ENCODE measurements around the gene ENPP1.

ENPP1 gene

GRCh38 chr6:131764350-131764749, 43.5 kb upstream of the ENPP1 start:
- CTCF ChIA-PET = no interaction called here
- H3K27ac ChIP-seq = no peak overlapping the region
- DNase-seq (ENCODE audit: low spot score) = no peak
- no peak for TF ChIP-seq CTCF (conservative IDR thresholded peaks at IDR 0.05; ENCODE audit: low read depth)
- POLR2A ChIA-PET (ENCODE audit: low non-redundant PET) = no interaction called here

- no peak for TF ChIP-seq CTCF (conservative IDR thresholded peaks at IDR 0.05; ENCODE audit: low read depth)
- no peak overlapping the region for H3K27ac ChIP-seq
- ChIA-PET CTCF (no interaction called here), POLR2A (ENCODE audit: low non-redundant PET) (no interaction called here)
- no peak for DNase-seq (ENCODE audit: low spot score)
Measured at GRCh38 chr6:131765081-131765803, 42.6 kb upstream of the ENPP1 start.

- POLR2A ChIA-PET (ENCODE audit: low non-redundant PET) = no interaction called here
- no peak overlapping the region for H3K27ac ChIP-seq
- CTCF ChIA-PET = no interaction called here
- DNase-seq (ENCODE audit: low spot score) = no peak
- no peak for TF ChIP-seq CTCF (conservative IDR thresholded peaks at IDR 0.05; ENCODE audit: low read depth)
Measured at GRCh38 chr6:131765804-131766135, 42.0 kb upstream of the ENPP1 start.

GRCh38 chr6:131766631-131767030, 41.2 kb upstream of the ENPP1 start:
- no peak for DNase-seq (ENCODE audit: low spot score)
- CTCF ChIA-PET = no interaction called here
- H3K27ac ChIP-seq = no peak overlapping the region

GRCh38 chr6:131768964-131769363, 38.9 kb upstream of the ENPP1 start:
- ChIA-PET POLR2A (ENCODE audit: low non-redundant PET) (no interaction called here), CTCF (no interaction called here)
- DNase-seq (ENCODE audit: low spot score) = no peak
- H3K27ac ChIP-seq = no peak overlapping the region
- TF ChIP-seq CTCF (conservative IDR thresholded peaks at IDR 0.05; ENCODE audit: low read depth) = no peak

More at GRCh38 chr6:131766631-131767030, 41.2 kb upstream of the ENPP1 start:
- TF ChIP-seq CTCF (conservative IDR thresholded peaks at IDR 0.05; ENCODE audit: low read depth) = no peak
- POLR2A ChIA-PET (ENCODE audit: low non-redundant PET) = no interaction called here

- H3K27ac ChIP-seq = no peak overlapping the region
- ChIA-PET CTCF (interaction anchor here (0.6 kb wide), 1 partner anchor 410 kb away, joined by 4 read pairs; no protein-coding TSS in a partner anchor), POLR2A (ENCODE audit: low non-redundant PET) (no interaction called here)
- no peak for DNase-seq (ENCODE audit: low spot score)
- no peak for TF ChIP-seq CTCF (conservative IDR thresholded peaks at IDR 0.05; ENCODE audit: low read depth)
Measured at GRCh38 chr6:131769385-131770141, 38.3 kb upstream of the ENPP1 start.

Measured in RWPE1 (cell line).